Naive thymus-derived CD4-positive, alpha-beta T cell (primary cell): Measurements from ENCODE around the gene ZNF687. TPM values are rescaled to one million over a fixed set of nuclear protein-coding genes. Genes with fewer than 3 reads are reported as not detected.

Source experiments
- ATAC-seq: fragments of 150-1000 bp; cut with Tn5 transposase; 2 replicates; pipeline ENCODE4 v1.10.0; 2021; ENCODE audit warnings: mild to moderate bottlenecking, moderate library complexity
- CTCF ChIA-PET: fragments of 350-600 bp; sonication (Branson Sonifier 250); formaldehyde crosslinking; loops from one replicate; lab custom pipeline; 2021; ENCODE audit warnings: antibody characterized with exemption; lab: Charles Lee
- POLR2A ChIA-PET: fragments of 350-600 bp; sonication (Branson Sonifier 250); formaldehyde crosslinking; loops from one replicate; lab custom pipeline; 2021; ENCODE audit warnings: antibody characterized with exemption, inconsistent platforms; lab: Charles Lee
- DNase-seq, 9 donors: peaks; one replicate each; pipeline versions ENCODE4 v3.0.0 to v3.0.0-alpha.2; 2020 to 2022; ENCODE audit warnings: mixed read lengths in 1 of 9
- H3K27ac ChIP-seq: one replicate; pipeline ENCODE4 v1.7.0; 2013; ENCODE audit warnings: mild to moderate bottlenecking, low read depth, low read length, moderate library complexity
- H3K27me3 ChIP-seq, 2 donors: one replicate each; pipeline ENCODE4 v1.7.0; 2013; ENCODE audit warnings: low read length in 2 of 2, mild to moderate bottlenecking in 2 of 2, moderate library complexity in 2 of 2; ENCODE audit not compliant: control insufficient read depth in 2 of 2, insufficient read depth in 2 of 2
- H3K36me3 ChIP-seq, 3 experiments: 1 replicate in 2 of 3; 2 replicates in 1 of 3; pipeline ENCODE4 v1.7.0; 2013; ENCODE audit warnings: low read length in 3 of 3, mild to moderate bottlenecking in 3 of 3, moderate library complexity in 1 of 3; ENCODE audit not compliant: insufficient read depth in 3 of 3, control insufficient read depth in 2 of 3
- H3K4me1 ChIP-seq, 2 donors: one replicate each; pipeline ENCODE4 v1.7.0; 2013; ENCODE audit warnings: low read length in 2 of 2, mild to moderate bottlenecking in 2 of 2, moderate library complexity in 1 of 2; ENCODE audit not compliant: control insufficient read depth in 2 of 2, insufficient read depth in 2 of 2
- H3K4me3 ChIP-seq: 2 replicates; pipeline ENCODE4 v1.7.0; 2013; ENCODE audit warnings: mild to moderate bottlenecking, low read length
- H3K9me3 ChIP-seq, 3 experiments: 1 replicate in 2 of 3; 2 replicates in 1 of 3; pipeline ENCODE4 v1.7.0; 2013; ENCODE audit warnings: low read length in 3 of 3; ENCODE audit not compliant: control insufficient read depth in 2 of 3
- H3K27ac Mint-ChIP-seq, 9 donors: one replicate each; pipeline ENCODE4 v1.8.0; 2020 to 2022; ENCODE audit warnings: mixed read lengths in 9 of 9, mild to moderate bottlenecking in 8 of 9, moderate library complexity in 5 of 9, inconsistent platforms in 2 of 9
- H3K27me3 Mint-ChIP-seq, 5 donors: one replicate each; pipeline ENCODE4 v1.8.0; 2021 to 2022; ENCODE audit warnings: mixed read lengths in 5 of 5, mild to moderate bottlenecking in 1 of 5
- H3K36me3 Mint-ChIP-seq, 5 donors: one replicate each; pipeline ENCODE4 v1.8.0; 2020 to 2022; ENCODE audit warnings: mixed read lengths in 5 of 5, mild to moderate bottlenecking in 3 of 5, inconsistent platforms in 1 of 5
- H3K4me1 Mint-ChIP-seq, 7 donors: one replicate each; pipeline ENCODE4 v1.8.0; 2020 to 2022; ENCODE audit warnings: mixed read lengths in 7 of 7, mild to moderate bottlenecking in 3 of 7, inconsistent platforms in 1 of 7
- H3K4me3 Mint-ChIP-seq, 10 donors: one replicate each; pipeline ENCODE4 v1.8.0; 2020 to 2022; ENCODE audit warnings: mild to moderate bottlenecking in 10 of 10, mixed read lengths in 10 of 10, moderate library complexity in 6 of 10, inconsistent platforms in 2 of 10
- H3K9me3 Mint-ChIP-seq, 11 donors: one replicate each; pipeline ENCODE4 v1.8.0; 2020 to 2022; ENCODE audit warnings: mixed read lengths in 11 of 11, mild to moderate bottlenecking in 4 of 11, inconsistent platforms in 1 of 11, moderate library complexity in 1 of 11
- intact Hi-C, 2 donors: fragments of 100-400 bp; cut with micrococcal nuclease; formaldehyde crosslinking; loops; one replicate each; pipeline ENCODE4 v1.15.1; 2023
- polyA plus RNA-seq, 2 donors: library from polyadenylated mRNA; unstranded; fragments of 300-500 nt; fragmentation: Illumina TruSeq; gene quantifications; one replicate each; pipeline ENCODE4 v1.2.3, GENCODE V29; 2021
- total RNA-seq, 6 experiments: library from RNA in 5 of 6; stranded (reverse) in 5 of 6; gene quantifications; 1 replicate in 5 of 6; 2 replicates in 1 of 6; pipeline ENCODE4 v1.2.3 and lab custom pipeline; 2021 to 2026

Gene ZNF687
- total and polyA plus RNA-seq, 7 experiments from 2014 or later: 1.1 to 38.1 (median 31.0) TPM

DNA sequence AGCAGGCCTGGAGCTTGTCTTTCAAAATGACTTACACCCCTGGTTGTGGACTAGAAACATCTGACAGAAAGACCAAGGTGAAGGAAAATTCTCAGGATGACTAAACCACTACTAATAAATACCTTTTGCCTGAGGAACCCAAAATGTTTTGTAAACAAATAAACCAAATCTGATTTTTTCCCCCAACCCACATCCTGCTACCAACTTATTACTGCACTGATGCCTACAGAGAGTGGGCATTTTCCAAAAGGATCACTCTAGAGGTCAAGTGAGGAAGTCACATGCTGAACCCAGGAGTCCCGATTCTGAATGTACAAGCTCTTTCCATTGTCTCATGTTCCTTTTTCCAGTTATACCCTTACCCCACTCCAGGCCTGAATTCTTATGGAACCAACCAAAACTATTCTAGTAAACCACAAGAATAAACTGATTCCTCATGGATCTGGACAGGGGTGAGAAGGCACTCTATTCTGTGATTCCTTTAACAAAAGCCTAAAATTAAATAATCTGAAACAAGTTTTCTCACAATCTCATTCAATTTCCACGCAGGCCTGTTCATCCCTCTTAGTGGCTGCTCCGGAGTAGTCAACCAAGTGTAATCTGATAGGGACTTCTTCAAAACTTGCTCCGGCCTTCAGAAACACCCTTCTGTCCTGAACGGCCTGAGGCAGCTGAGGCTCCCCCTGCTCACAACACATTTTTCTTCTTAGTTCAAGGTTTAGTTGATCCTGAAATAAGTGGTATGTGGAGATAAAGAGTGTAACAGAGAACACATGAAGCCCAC, 43.7 kb downstream of the ZNF687 start:
- H3K4me1 ChIP-seq: peaks cover 6 to 18% of the 10 kb centered on the region in 2 donors
- intact Hi-C loops: loop anchor here in 1 of 2 donors (2.0 to 5.0 kb wide), 2 partner anchors 15 to 159 kb away; partner anchors contain the start of genes LYSMD1 and SCNM1
- H3K4me3 Mint-ChIP-seq: peak overlapping the region; percentile 91 to 100 (median 96)
- DNase-seq (no peak), ATAC-seq (no peak)
- no peaks in the 10 kb centered on the region for H3K9me3 Mint-ChIP-seq
- peak overlapping the region; percentile 96 for H3K27ac ChIP-seq
- H3K4me1 Mint-ChIP-seq: peaks cover 21 to 62% (median 54%) of the 10 kb centered on the region in 7 donors
- peaks cover 0 to 30% (median 7%) of the 10 kb centered on the region in 5 donors for H3K36me3 Mint-ChIP-seq
- ChIA-PET CTCF (no interaction called here), POLR2A (interaction anchor here (0.9 to 7.9 kb wide), 6 partner anchors 14 to 1439 kb away, joined by 3 to 54 read pairs (median 3); partner anchors contain the start of gene ZNF687)
- H3K36me3 ChIP-seq: peaks cover 0 to 17% (median 6%) of the 10 kb centered on the region in 3 experiments
- no peaks in the 10 kb centered on the region for H3K27me3 ChIP-seq
- no peak overlapping the region for H3K4me3 ChIP-seq
- peak overlapping the region; percentile 89 to 98 (median 95) for H3K27ac Mint-ChIP-seq
- no peaks in the 10 kb centered on the region for H3K27me3 Mint-ChIP-seq
- no peaks in the 10 kb centered on the region for H3K9me3 ChIP-seq

DNA sequence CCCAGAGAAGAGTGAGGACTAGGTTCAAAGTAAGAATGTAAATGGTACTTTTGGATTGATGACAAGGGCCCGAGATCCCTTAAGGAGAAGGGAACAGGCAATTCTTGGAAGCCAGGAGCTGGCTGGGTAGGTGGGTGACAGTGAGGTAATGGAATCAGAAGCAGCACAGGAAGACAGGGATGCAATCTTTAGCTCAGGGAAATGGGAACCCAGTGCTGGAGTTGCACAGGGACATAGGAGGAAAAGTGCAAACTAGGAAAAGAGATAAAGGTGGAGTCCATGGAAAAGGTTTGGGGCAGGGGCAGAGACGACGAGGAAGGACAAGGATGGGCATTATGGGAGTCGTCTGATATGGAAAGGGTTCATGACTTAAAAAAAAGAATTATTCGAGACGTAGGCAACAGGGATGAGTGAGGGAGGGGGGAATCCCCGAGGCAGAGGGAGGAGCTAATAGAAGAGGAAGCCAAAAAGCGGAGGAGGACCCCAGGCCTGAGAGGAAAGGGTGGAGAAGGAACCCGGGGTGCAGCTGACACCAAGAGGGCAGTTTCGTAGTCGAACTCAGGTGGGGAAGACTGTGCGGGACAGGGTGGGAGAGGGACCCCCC, 44.6 kb downstream of the ZNF687 start:
- H3K9me3 ChIP-seq: no peaks in the 10 kb centered on the region
- peak overlapping the region; percentile 91 to 100 (median 96) for H3K4me3 Mint-ChIP-seq
- H3K36me3 Mint-ChIP-seq: peaks cover 0 to 29% (median 7%) of the 10 kb centered on the region in 5 donors
- H3K27ac ChIP-seq: peak overlapping the region; percentile 96
- H3K9me3 Mint-ChIP-seq: no peaks in the 10 kb centered on the region
- peaks cover 18 to 60% (median 51%) of the 10 kb centered on the region in 7 donors for H3K4me1 Mint-ChIP-seq
- H3K27ac Mint-ChIP-seq: peak overlapping the region; percentile 89 to 98 (median 95)
- DNase-seq (peak in 1 of 9 donors; percentile 48), ATAC-seq (peak; percentile 64)
- intact Hi-C loops: loop anchor here (1.0 to 5.0 kb wide), 14 partner anchors 15 to 437 kb away; partner anchors contain the start of genes PSMB4 (in 2 of the 2), PSMD4 (in 2 of the 2), RFX5 (in 2 of the 2) and SCNM1 (in 2 of the 2)
- no peaks in the 10 kb centered on the region for H3K27me3 ChIP-seq
- H3K36me3 ChIP-seq: peaks cover 0 to 14% (median 6%) of the 10 kb centered on the region in 3 experiments
- H3K4me1 ChIP-seq: peaks cover 6 to 18% of the 10 kb centered on the region in 2 donors
- no peaks in the 10 kb centered on the region for H3K27me3 Mint-ChIP-seq
- POLR2A ChIA-PET: interaction anchor here (0.6 to 7.9 kb wide), 15 partner anchors 14 to 1440 kb away, joined by 3 to 54 read pairs (median 4); partner anchors contain the start of genes PSMB4, RFX5, RPRD2 and ZNF687
- CTCF ChIA-PET: interaction anchor here (0.8 to 2.1 kb wide), 2 partner anchors 13 to 14 kb away, joined by 3 to 15 read pairs; no protein-coding TSS in a partner anchor
- H3K4me3 ChIP-seq: peak overlapping the region; percentile 72

DNA sequence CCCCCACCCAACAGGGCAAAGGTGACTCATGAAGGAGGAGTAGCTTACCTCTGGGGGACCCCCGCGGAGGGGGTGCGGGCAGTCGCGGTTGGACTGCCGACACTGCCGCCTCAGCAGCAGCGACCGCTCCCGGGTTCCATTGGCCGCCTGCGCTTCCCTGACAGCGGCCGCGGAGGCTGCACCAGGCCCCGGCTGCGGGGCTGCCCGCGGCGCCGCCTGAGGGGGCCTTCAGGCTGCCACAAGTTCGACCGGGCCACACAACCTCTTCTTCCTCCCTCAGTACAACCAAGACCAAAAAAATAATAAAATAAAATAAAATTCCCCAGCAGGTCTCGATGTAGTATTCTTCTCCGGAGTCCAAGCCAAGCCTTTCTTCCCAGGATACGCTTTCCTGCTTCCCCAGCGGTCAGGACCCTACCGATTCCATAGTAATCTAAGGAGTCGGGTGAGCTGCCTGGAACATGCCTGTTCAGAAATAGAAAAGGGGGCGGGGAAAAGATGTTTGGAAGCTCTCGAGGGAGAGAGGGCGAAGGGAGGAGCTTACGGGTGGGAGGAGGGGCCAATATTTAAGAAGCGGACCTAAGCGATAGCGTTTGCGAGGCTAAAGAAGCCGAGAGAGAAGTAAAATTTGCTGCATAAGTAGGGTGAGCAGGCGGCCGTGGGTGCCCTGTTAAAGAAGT, 45.3 kb downstream of the ZNF687 start, which contains the start of gene PI4KB:
PI4KB (minus strand) TSS at position 194 of the 680 bp plus-strand sequence. CDS start 10,935 bp downstream, outside the sequence.
- Mint-ChIP-seq H3K9me3 (no peaks in the 10 kb centered on the region), H3K4me1 (peaks cover 14 to 53% (median 44%) of the 10 kb centered on the region in 7 donors), H3K27me3 (peaks cover 0 to 2% (median 0%) of the 10 kb centered on the region in 5 donors), H3K36me3 (peaks cover 0 to 23% (median 7%) of the 10 kb centered on the region in 5 donors), H3K4me3 (peak within 1 kb of the TSS; percentile 91 to 100 (median 96)), H3K27ac (peak within 1 kb of the TSS; percentile 90 to 100 (median 97))
- intact Hi-C loops: loop anchor here (1.0 to 5.0 kb wide), 14 partner anchors 14 to 436 kb away; partner anchors contain the start of genes PSMB4 (in 2 of the 2), PSMD4 (in 2 of the 2), RFX5 (in 2 of the 2) and SCNM1 (in 2 of the 2)
- H3K4me1 ChIP-seq: peaks cover 6 to 18% of the 10 kb centered on the region in 2 donors
- ATAC-seq (peak; percentile 96), DNase-seq (peak; percentile 72 to 96 (median 93))
- ChIA-PET POLR2A (interaction anchor here (0.6 to 7.9 kb wide), 22 partner anchors 13 to 1440 kb away, joined by 3 to 54 read pairs (median 3); partner anchors contain the start of genes PSMB4, RFX5, RPRD2 and TNFAIP8L2), CTCF (interaction anchor here (0.8 to 2.1 kb wide), 4 partner anchors 10 to 160 kb away, joined by 3 to 15 read pairs (median 4); no protein-coding TSS in a partner anchor)
- H3K27me3 ChIP-seq: no peaks in the 10 kb centered on the region
- H3K4me3 ChIP-seq: peak within 1 kb of the TSS; percentile 72
- H3K36me3 ChIP-seq: peaks cover 0 to 14% (median 6%) of the 10 kb centered on the region in 3 experiments
- peak within 1 kb of the TSS; percentile 96 for H3K27ac ChIP-seq
- H3K9me3 ChIP-seq: no peaks in the 10 kb centered on the region

DNA sequence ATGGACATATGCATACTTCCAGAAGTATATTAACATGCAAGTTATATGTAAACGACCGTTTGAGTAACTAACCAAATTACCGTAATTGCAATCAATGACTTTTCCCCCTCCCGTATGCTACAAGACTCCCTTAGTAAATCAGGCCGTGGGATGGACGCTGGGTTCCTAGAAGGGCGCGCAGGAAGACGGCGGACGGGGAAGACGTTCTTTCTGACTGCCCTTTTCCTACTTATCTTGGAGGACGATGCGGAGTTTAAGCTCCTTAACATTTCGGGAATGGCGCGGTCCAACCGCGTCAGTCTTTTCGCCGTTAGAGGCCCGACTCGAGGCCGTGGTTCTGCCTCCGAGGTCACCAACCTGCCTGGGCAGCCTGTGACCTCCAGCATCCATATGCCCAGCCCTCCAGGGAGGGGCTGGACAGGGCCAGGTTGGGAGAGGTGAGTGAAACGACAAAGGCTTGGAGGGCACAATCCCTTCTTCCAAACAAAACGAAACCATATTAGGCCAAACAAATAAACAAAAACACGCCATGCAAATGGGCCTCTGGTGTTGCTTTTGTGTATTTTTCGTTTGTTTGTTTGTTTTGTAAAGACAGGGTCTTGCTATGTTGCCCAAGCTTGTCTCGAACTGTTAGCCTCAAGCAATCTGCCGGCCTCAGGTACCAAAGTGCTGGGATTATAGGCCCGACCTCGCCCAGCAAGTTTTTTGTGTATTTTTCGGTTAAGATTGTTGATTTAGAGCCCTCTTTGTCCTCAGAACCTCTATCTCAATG, 46.0 kb downstream of the ZNF687 start:
- H3K4me1 ChIP-seq: peaks cover 6 to 18% of the 10 kb centered on the region in 2 donors
- Mint-ChIP-seq H3K36me3 (peaks cover 0 to 19% (median 0%) of the 10 kb centered on the region in 5 donors), H3K27ac (peak overlapping the region; percentile 90 to 100 (median 95)), H3K9me3 (no peaks in the 10 kb centered on the region), H3K4me1 (peaks cover 9 to 48% (median 38%) of the 10 kb centered on the region in 7 donors), H3K4me3 (peak overlapping the region; percentile 91 to 100 (median 96)), H3K27me3 (peaks cover 0 to 2% (median 0%) of the 10 kb centered on the region in 5 donors)
- ChIA-PET POLR2A (interaction anchor here (0.6 to 7.9 kb wide), 19 partner anchors 12 to 964 kb away, joined by 3 to 54 read pairs (median 3); partner anchors contain the start of genes PSMB4, RFX5, RPRD2 and TNFAIP8L2), CTCF (interaction anchor here (0.6 to 2.1 kb wide), 5 partner anchors 10 to 161 kb away, joined by 3 to 15 read pairs (median 3); no protein-coding TSS in a partner anchor)
- peaks cover 0 to 14% (median 6%) of the 10 kb centered on the region in 3 experiments for H3K36me3 ChIP-seq
- H3K27me3 ChIP-seq: no peaks in the 10 kb centered on the region
- DNase-seq (peak in 1 of 9 donors; percentile 35), ATAC-seq (peak; percentile 9)
- intact Hi-C loops: loop anchor here (1.0 to 5.0 kb wide), 14 partner anchors 13 to 435 kb away; partner anchors contain the start of genes PSMB4 (in 2 of the 2), PSMD4 (in 2 of the 2), RFX5 (in 2 of the 2) and SCNM1 (in 2 of the 2)
- H3K9me3 ChIP-seq: no peaks in the 10 kb centered on the region
- peak overlapping the region; percentile 96 for H3K27ac ChIP-seq
- H3K4me3 ChIP-seq: peak overlapping the region; percentile 72

DNA sequence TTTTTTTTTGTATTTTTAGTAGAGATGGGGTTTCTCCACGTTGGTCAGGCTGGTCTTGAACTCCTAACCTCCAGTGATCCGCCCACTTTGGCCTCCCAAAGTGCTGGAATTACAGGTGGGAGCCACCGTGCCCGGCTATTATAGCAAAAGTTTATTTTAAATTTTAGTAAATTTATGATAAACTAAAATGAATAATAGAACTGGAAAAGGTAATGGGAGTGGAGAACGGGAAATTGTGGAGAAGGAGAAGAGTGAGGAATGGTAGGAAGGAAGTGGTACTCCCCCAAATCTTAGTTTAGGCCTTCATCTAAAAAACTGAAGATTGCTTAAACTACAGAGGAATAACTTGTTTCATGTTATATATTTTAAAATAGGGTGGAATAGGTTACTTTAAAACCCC, 52.7 kb downstream of the ZNF687 start:
- no peaks in the 10 kb centered on the region for H3K9me3 Mint-ChIP-seq
- H3K4me3 Mint-ChIP-seq: no peak overlapping the region
- peaks cover 0 to 2% (median 0%) of the 10 kb centered on the region in 5 donors for H3K27me3 Mint-ChIP-seq
- ChIA-PET POLR2A (no interaction called here), CTCF (no interaction called here)
- H3K4me1 ChIP-seq: no peaks in the 10 kb centered on the region
- H3K36me3 Mint-ChIP-seq: peaks cover 0 to 2% (median 0%) of the 10 kb centered on the region in 5 donors
- ATAC-seq (no peak), DNase-seq (no peak)
- H3K9me3 ChIP-seq: no peaks in the 10 kb centered on the region
- no peak overlapping the region for H3K4me3 ChIP-seq
- H3K36me3 ChIP-seq: no peaks in the 10 kb centered on the region
- H3K4me1 Mint-ChIP-seq: peaks cover under 1 to 14% (median 3%) of the 10 kb centered on the region in 7 donors
- no peaks in the 10 kb centered on the region for H3K27me3 ChIP-seq
- H3K27ac Mint-ChIP-seq: peak overlapping the region in 2 of 9 donors; percentile 25 to 46
- intact Hi-C loops: no loop called here
- H3K27ac ChIP-seq: no peak overlapping the region
